ENCODE results near the gene TM4SF5.
A peak's percentile ranks its signal among the peaks of the same experiment; 100 is the strongest.

The TM4SF5 gene

GRCh38 chr17:4766723-4767122 lies 5.0 kb upstream of the TM4SF5 start:
- DNase-seq (ENCODE audit: insufficient read length, low spot score) = no peak
- FAIRE-seq = no peak
- TF ChIP-seq PAX5 (IDR thresholded peaks at IDR 0.05; ENCODE audit: insufficient read depth, low read length, severe bottlenecking) (no peak), POLR2A (IDR thresholded peaks at IDR 0.05; ENCODE audit: low read depth, low read length) (no peak), POU2F2 (IDR thresholded peaks at IDR 0.05; ENCODE audit: low read depth, low read length) (no peak), TAF1 (IDR thresholded peaks at IDR 0.05; ENCODE audit: low read depth, low read length) (no peak), SPI1 (IDR thresholded peaks at IDR 0.05; ENCODE audit: low read depth, low read length) (no peak), POLR2AphosphoS5 (IDR thresholded peaks at IDR 0.05; ENCODE audit: low read depth, low read length) (no peak)

- TF ChIP-seq POLR2AphosphoS5 (IDR thresholded peaks at IDR 0.05; ENCODE audit: low read depth, low read length) (no peak), SPI1 (IDR thresholded peaks at IDR 0.05; ENCODE audit: low read depth, low read length) (no peak), PAX5 (IDR thresholded peaks at IDR 0.05; ENCODE audit: insufficient read depth, low read length, severe bottlenecking) (no peak), TAF1 (IDR thresholded peaks at IDR 0.05; ENCODE audit: low read depth, low read length) (no peak), POU2F2 (IDR thresholded peaks at IDR 0.05; ENCODE audit: low read depth, low read length) (no peak), POLR2A (IDR thresholded peaks at IDR 0.05; ENCODE audit: low read depth, low read length) (no peak)
- no peak for FAIRE-seq
Observed at GRCh38 chr17:4768298-4768697, 3.4 kb upstream of the TM4SF5 start.

GRCh38 chr17:4769628-4770027 lies 2.1 kb upstream of the TM4SF5 start:
- FAIRE-seq = no peak
- TF ChIP-seq POLR2A (IDR thresholded peaks at IDR 0.05; ENCODE audit: low read depth, low read length) = no peak
- TF ChIP-seq SPI1 (IDR thresholded peaks at IDR 0.05; ENCODE audit: low read depth, low read length) = no peak
- TF ChIP-seq PAX5 (IDR thresholded peaks at IDR 0.05; ENCODE audit: insufficient read depth, low read length, severe bottlenecking) = no peak
- no peak for TF ChIP-seq POLR2AphosphoS5 (IDR thresholded peaks at IDR 0.05; ENCODE audit: low read depth, low read length)
- no peak for TF ChIP-seq POU2F2 (IDR thresholded peaks at IDR 0.05; ENCODE audit: low read depth, low read length)
- no peak for TF ChIP-seq TAF1 (IDR thresholded peaks at IDR 0.05; ENCODE audit: low read depth, low read length)
- no peak for DNase-seq (ENCODE audit: insufficient read length, low spot score)

More at GRCh38 chr17:4768298-4768697, 3.4 kb upstream of the TM4SF5 start:
- DNase-seq (ENCODE audit: insufficient read length, low spot score) = no peak

DNA sequence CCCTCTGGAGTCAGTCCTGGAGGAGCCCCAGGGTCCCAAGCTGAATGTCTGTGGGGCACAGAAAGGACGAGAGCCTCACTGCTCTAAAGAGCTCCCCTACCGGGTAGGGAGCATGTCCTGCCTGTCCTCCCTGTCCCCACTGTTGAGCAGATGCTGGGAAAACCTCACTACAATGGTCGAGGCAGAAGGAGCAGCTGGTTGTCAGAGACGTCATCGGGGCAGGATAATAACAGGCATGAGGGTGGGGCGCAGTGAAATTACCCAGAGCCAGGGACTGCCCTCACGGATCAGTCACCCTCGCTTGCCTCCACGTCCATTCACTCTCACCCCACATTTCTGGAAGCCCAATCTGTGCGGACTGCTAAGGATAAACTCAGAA lies 538 bp downstream of the TM4SF5 start:
- DNase-seq (ENCODE audit: insufficient read length, low spot score) (no peak), FAIRE-seq (no peak)
- TF ChIP-seq POLR2A (IDR thresholded peaks at IDR 0.05; ENCODE audit: low read depth, low read length) (no peak), PAX5 (IDR thresholded peaks at IDR 0.05; ENCODE audit: insufficient read depth, low read length, severe bottlenecking) (no peak), SPI1 (IDR thresholded peaks at IDR 0.05; ENCODE audit: low read depth, low read length) (no peak), TAF1 (IDR thresholded peaks at IDR 0.05; ENCODE audit: low read depth, low read length) (no peak), POLR2AphosphoS5 (IDR thresholded peaks at IDR 0.05; ENCODE audit: low read depth, low read length) (no peak), POU2F2 (IDR thresholded peaks at IDR 0.05; ENCODE audit: low read depth, low read length) (no peak)

- TF ChIP-seq TAF1 (IDR thresholded peaks at IDR 0.05; ENCODE audit: low read depth, low read length) (no peak), POLR2AphosphoS5 (IDR thresholded peaks at IDR 0.05; ENCODE audit: low read depth, low read length) (no peak), POLR2A (IDR thresholded peaks at IDR 0.05; ENCODE audit: low read depth, low read length) (no peak), SPI1 (IDR thresholded peaks at IDR 0.05; ENCODE audit: low read depth, low read length) (no peak), POU2F2 (IDR thresholded peaks at IDR 0.05; ENCODE audit: low read depth, low read length) (no peak), PAX5 (IDR thresholded peaks at IDR 0.05; ENCODE audit: insufficient read depth, low read length, severe bottlenecking) (no peak)
- DNase-seq (ENCODE audit: insufficient read length, low spot score) (no peak), FAIRE-seq (no peak)
Observed at GRCh38 chr17:4777969-4778760, 6.5 kb downstream of the TM4SF5 start.

DNA sequence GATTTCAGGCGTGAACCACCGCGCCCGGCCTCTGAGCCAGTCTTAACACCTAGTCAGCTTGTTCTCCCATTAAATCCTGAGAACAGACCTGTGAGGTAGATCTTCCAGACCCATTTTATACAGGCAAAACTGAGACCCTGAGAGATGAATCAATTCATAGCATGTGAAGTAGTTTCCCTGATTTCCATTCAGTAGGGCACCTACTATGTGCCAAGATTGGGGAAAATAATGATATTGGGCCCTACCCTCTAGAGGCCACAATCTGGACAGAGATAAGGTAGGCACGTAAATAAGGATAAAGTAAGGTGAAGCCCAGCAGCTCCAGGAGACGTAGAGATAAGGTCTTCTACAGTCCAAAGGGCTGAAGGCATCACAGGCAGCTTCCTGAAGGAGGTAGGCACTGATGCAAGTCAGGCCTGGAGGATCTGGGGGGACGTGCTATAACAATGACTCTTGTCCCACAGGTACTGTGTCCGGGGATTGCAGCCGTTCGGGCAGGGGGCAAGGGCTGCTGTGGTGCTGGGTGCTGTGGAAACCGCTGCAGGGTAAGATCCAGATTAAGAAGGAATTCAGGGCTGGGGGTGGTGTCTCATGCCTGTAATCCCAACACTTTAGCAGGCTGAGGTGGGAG lies 8.8 kb downstream of the TM4SF5 start:
- DNase-seq (ENCODE audit: insufficient read length, low spot score) (no peak), FAIRE-seq (no peak)
- TF ChIP-seq TAF1 (IDR thresholded peaks at IDR 0.05; ENCODE audit: low read depth, low read length) (no peak), POU2F2 (IDR thresholded peaks at IDR 0.05; ENCODE audit: low read depth, low read length) (no peak), POLR2A (IDR thresholded peaks at IDR 0.05; ENCODE audit: low read depth, low read length) (no peak), POLR2AphosphoS5 (IDR thresholded peaks at IDR 0.05; ENCODE audit: low read depth, low read length) (no peak), PAX5 (IDR thresholded peaks at IDR 0.05; ENCODE audit: insufficient read depth, low read length, severe bottlenecking) (no peak), SPI1 (IDR thresholded peaks at IDR 0.05; ENCODE audit: low read depth, low read length) (no peak)

GRCh38 chr17:4782652-4783051 lies 11.0 kb downstream of the TM4SF5 start:
- FAIRE-seq (no peak), DNase-seq (ENCODE audit: insufficient read length, low spot score) (no peak)
- TF ChIP-seq POU2F2 (IDR thresholded peaks at IDR 0.05; ENCODE audit: low read depth, low read length) (no peak), SPI1 (IDR thresholded peaks at IDR 0.05; ENCODE audit: low read depth, low read length) (no peak), TAF1 (IDR thresholded peaks at IDR 0.05; ENCODE audit: low read depth, low read length) (no peak), POLR2AphosphoS5 (IDR thresholded peaks at IDR 0.05; ENCODE audit: low read depth, low read length) (no peak), PAX5 (IDR thresholded peaks at IDR 0.05; ENCODE audit: insufficient read depth, low read length, severe bottlenecking) (no peak), POLR2A (IDR thresholded peaks at IDR 0.05; ENCODE audit: low read depth, low read length) (no peak)

- peak; percentile 54 for FAIRE-seq
- TF ChIP-seq PAX5 (IDR thresholded peaks at IDR 0.05; ENCODE audit: insufficient read depth, low read length, severe bottlenecking) (no peak), TAF1 (IDR thresholded peaks at IDR 0.05; ENCODE audit: low read depth, low read length) (no peak), POU2F2 (IDR thresholded peaks at IDR 0.05; ENCODE audit: low read depth, low read length) (no peak), POLR2AphosphoS5 (IDR thresholded peaks at IDR 0.05; ENCODE audit: low read depth, low read length) (no peak), SPI1 (IDR thresholded peaks at IDR 0.05; ENCODE audit: low read depth, low read length) (no peak), POLR2A (IDR thresholded peaks at IDR 0.05; ENCODE audit: low read depth, low read length) (no peak)
- no peak for DNase-seq (ENCODE audit: insufficient read length, low spot score)
Observed at GRCh38 chr17:4785311-4786105, 13.8 kb downstream of the TM4SF5 start.
